Left ventricle myocardium inferior (tissue), 1 donor: ENCODE data around the gene SBNO1. TPM values are rescaled to one million over a fixed set of nuclear protein-coding genes. Genes with fewer than 3 reads are reported as not detected.

Source experiments
- DNase-seq: peaks from one replicate; pipeline ENCODE4 v3.0.0-alpha.2; 2020
- H3K27ac ChIP-seq: fragments of 200-600 bp; replicated peaks from 2 replicates; pipeline ENCODE4 v1.8.0; 2021
- H3K27me3 ChIP-seq: fragments of 200-600 bp; 2 replicates; pipeline ENCODE4 v1.8.0; 2021; ENCODE audit warnings: low read depth
- H3K36me3 ChIP-seq: fragments of 200-600 bp; 2 replicates; pipeline ENCODE4 v1.8.0; 2021
- H3K4me1 ChIP-seq: fragments of 200-600 bp; 2 replicates; pipeline ENCODE4 v1.8.0; 2021
- H3K4me3 ChIP-seq: fragments of 200-600 bp; 2 replicates; pipeline ENCODE4 v1.8.0; 2021; ENCODE audit warnings: mild to moderate bottlenecking, moderate library complexity
- H3K9me3 ChIP-seq: fragments of 200-600 bp; replicated peaks from 2 replicates; pipeline ENCODE4 v1.8.0; 2021
- CTCF ChIP-seq: fragments of 200-600 bp; IDR thresholded peaks from 2 replicates; pipeline ENCODE4 v1.8.0; 2021; ENCODE audit warnings: antibody characterized with exemption, mild to moderate bottlenecking, borderline replicate concordance
- intact Hi-C: fragments of 100-400 bp; cut with micrococcal nuclease; formaldehyde crosslinking; loops from one replicate; pipeline ENCODE4 v1.11.0; 2022
- total RNA-seq: library from RNA; stranded (reverse); fragmentation: NEBNext Ultra II Directional; extraction: Animal tissue kit (Norgen Biotek cat#: 25700); gene quantifications from one replicate; pipeline ENCODE4 v1.2.1, GENCODE V29; 2021
- donor health status: DM: no; HTN: yes; CAD: no; lungs with severe emphysema.

The SBNO1 gene
- total RNA-seq, 1 donor from 2014 or later = 27.1 TPM

GRCh38 chr12:123269896-123270213 is 94.8 kb downstream of the SBNO1 start:
- DNase-seq = no peak
- Histone ChIP-seq H3K27me3 (no peaks in the 10 kb centered on the region), H3K36me3 (peaks cover 14% of the 10 kb centered on the region), H3K4me3 (peak overlapping the region; percentile 84), H3K9me3 (no peaks in the 10 kb centered on the region), H3K4me1 (peaks cover 44% of the 10 kb centered on the region), H3K27ac (peak overlapping the region; percentile 89)
- no peak for TF ChIP-seq CTCF
- intact Hi-C loops = no loop called here

DNA sequence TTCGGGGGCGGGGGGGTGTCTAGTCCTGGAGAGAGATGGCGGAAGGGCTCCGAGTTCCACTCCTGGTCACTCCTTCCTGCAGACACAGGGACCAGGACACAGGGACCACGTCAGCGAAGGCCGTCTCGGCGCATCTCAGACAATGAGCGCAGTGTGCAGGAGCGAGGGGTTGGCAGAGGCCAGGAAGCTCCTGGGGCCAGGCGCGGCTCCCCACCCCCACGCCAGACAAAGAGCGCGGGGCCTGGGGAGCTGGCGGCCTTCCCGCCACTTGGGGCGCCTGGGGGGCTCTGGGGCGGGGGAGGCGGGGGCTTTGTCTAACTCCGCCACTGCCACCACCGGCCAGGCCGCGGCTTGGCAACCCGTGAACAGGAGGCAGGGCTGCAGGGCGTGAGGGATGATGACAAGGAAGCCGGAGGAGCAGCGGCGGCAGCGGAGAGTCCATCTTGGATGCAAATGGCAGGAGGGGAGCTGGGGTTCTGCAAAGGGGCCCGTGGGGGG is 95.2 kb downstream of the SBNO1 start:
- no peaks in the 10 kb centered on the region for H3K9me3 ChIP-seq
- intact Hi-C loops = no loop called here
- H3K4me3 ChIP-seq = peak overlapping the region; percentile 84
- TF ChIP-seq CTCF = no peak
- DNase-seq = peak; percentile 73
- peak overlapping the region; percentile 89 for H3K27ac ChIP-seq
- H3K36me3 ChIP-seq = peaks cover 17% of the 10 kb centered on the region
- H3K4me1 ChIP-seq = peaks cover 44% of the 10 kb centered on the region
- no peaks in the 10 kb centered on the region for H3K27me3 ChIP-seq

DNA sequence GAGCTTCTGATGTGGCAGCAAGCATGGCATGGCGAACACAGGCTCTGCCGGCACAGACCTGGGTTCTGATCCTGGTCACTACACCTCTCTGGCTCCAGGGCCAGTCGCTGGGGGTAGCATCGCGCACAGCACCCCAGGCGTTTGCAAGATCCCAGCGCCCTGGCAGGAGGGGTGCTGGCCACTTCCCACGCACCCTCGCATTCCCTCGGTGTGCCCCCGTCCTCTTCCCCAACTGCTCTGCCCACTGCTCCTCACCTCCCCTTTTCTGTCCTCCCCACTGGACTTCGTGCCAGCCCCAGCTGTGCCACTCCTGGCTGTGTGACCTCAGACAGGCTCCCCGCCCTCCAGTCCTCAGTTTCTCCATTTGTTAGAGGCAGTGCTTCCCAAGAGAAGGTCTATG is 95.8 kb downstream of the SBNO1 start:
- H3K27ac ChIP-seq = peak overlapping the region; percentile 89
- intact Hi-C loops = no loop called here
- no peaks in the 10 kb centered on the region for H3K27me3 ChIP-seq
- DNase-seq = no peak
- peaks cover 20% of the 10 kb centered on the region for H3K36me3 ChIP-seq
- no peak for TF ChIP-seq CTCF
- no peaks in the 10 kb centered on the region for H3K9me3 ChIP-seq
- peak overlapping the region; percentile 84 for H3K4me3 ChIP-seq
- peaks cover 44% of the 10 kb centered on the region for H3K4me1 ChIP-seq

- intact Hi-C loops = no loop called here
- Histone ChIP-seq H3K36me3 (peaks cover 22% of the 10 kb centered on the region), H3K4me1 (peaks cover 44% of the 10 kb centered on the region), H3K27me3 (no peaks in the 10 kb centered on the region), H3K4me3 (peak overlapping the region; percentile 84), H3K9me3 (no peaks in the 10 kb centered on the region), H3K27ac (peak overlapping the region; percentile 89)
- DNase-seq = peak; percentile 34
- no peak for TF ChIP-seq CTCF
Measured at GRCh38 chr12:123267991-123268843, 96.4 kb downstream of the SBNO1 start.

DNA sequence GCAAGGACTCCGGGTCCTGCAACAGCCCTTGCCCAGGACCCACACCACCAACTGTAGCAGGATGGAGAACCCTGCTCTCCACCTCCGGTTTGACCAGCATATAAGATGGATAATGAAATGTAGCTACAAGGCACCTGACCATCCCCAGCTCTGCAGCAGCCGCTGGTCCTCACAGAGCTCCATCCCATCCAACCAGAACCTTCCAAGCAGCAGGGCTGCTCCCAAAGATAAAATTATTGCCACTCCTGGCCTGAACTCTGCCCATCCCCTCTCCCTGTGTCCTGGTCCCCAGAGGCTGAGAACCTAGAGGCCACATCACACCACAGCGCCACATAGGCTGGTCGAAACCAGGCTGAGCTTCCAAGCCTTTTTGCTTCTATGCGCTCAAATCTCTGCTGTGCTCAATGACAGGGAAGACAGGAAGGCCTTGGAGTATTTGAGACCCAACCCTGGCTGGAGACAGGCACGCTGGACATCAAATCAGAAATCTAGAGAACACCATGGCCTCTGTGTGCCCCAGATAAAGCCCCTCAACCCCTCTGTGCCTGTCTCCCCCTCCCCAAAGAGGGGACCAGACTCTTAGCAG is 97.2 kb downstream of the SBNO1 start:
- intact Hi-C loops = no loop called here
- Histone ChIP-seq H3K9me3 (no peaks in the 10 kb centered on the region), H3K36me3 (peaks cover 22% of the 10 kb centered on the region), H3K4me3 (no peak overlapping the region), H3K4me1 (peaks cover 40% of the 10 kb centered on the region), H3K27ac (peak overlapping the region; percentile 89), H3K27me3 (no peaks in the 10 kb centered on the region)
- DNase-seq = no peak
- no peak for TF ChIP-seq CTCF
